ENCODE results near the gene ADIPOR2.

The ADIPOR2 gene

GRCh38 chr12:1827826-1828805 lies 137.2 kb downstream of the ADIPOR2 start:
- DNase-seq, result no peak

GRCh38 chr12:1828856-1829255 lies 138.0 kb downstream of the ADIPOR2 start:
- DNase-seq, result no peak

GRCh38 chr12:1829306-1829900 lies 138.5 kb downstream of the ADIPOR2 start:
- no peak for DNase-seq

GRCh38 chr12:1830401-1830845 lies 139.6 kb downstream of the ADIPOR2 start:
- no peak for DNase-seq

- peak in 1 of 56 donors; percentile 23 for DNase-seq
Measured at GRCh38 chr12:1830981-1831963, 140.4 kb downstream of the ADIPOR2 start.

GRCh38 chr12:1832801-1833595 lies 142.1 kb downstream of the ADIPOR2 start:
- no peak for DNase-seq

GRCh38 chr12:1833596-1834028 lies 142.7 kb downstream of the ADIPOR2 start:
- DNase-seq, result no peak

GRCh38 chr12:1834186-1834925 lies 143.5 kb downstream of the ADIPOR2 start:
- DNase-seq, result no peak

- DNase-seq, result no peak
Measured at GRCh38 chr12:1835211-1836131, 144.6 kb downstream of the ADIPOR2 start.

- no peak for DNase-seq
Measured at GRCh38 chr12:1836241-1836803, 145.5 kb downstream of the ADIPOR2 start.

GRCh38 chr12:1836854-1837421 lies 146.1 kb downstream of the ADIPOR2 start:
- peak in 39 of 56 donors; percentile 6 to 80 (median 52) for DNase-seq

- DNase-seq, result no peak
Measured at GRCh38 chr12:1837541-1838204, 146.8 kb downstream of the ADIPOR2 start.
